HS-27A (cell line): ENCODE measurements around the gene RAI1.

Experiments
- DNase-seq: peaks from one replicate; pipeline ENCODE4 v3.0.0-alpha.2; 2012; ENCODE audit warnings: low read depth, missing footprints

Gene RAI1

GRCh38 chr17:17716837-17717523 is 35.7 kb downstream of the RAI1 start:
- DNase-seq: no peak

GRCh38 chr17:17718251-17718650 is 37.0 kb downstream of the RAI1 start:
- DNase-seq: no peak

- DNase-seq: no peak
Measured at GRCh38 chr17:17719199-17719940, 38.1 kb downstream of the RAI1 start.

- DNase-seq: no peak
Measured at GRCh38 chr17:17719966-17720543, 38.8 kb downstream of the RAI1 start.

GRCh38 chr17:17721140-17721668 is 39.9 kb downstream of the RAI1 start:
- DNase-seq: no peak

GRCh38 chr17:17722081-17722905 is 41.0 kb downstream of the RAI1 start:
- DNase-seq: no peak

GRCh38 chr17:17722906-17723353 is 41.7 kb downstream of the RAI1 start:
- no peak for DNase-seq

GRCh38 chr17:17723354-17724261 is 42.4 kb downstream of the RAI1 start:
- no peak for DNase-seq

GRCh38 chr17:17724307-17725010 is 43.2 kb downstream of the RAI1 start:
- no peak for DNase-seq

GRCh38 chr17:17725011-17725751 is 43.9 kb downstream of the RAI1 start:
- no peak for DNase-seq

- DNase-seq: no peak
Measured at GRCh38 chr17:17725752-17726457, 44.6 kb downstream of the RAI1 start.

- no peak for DNase-seq
Measured at GRCh38 chr17:17726458-17727060, 45.3 kb downstream of the RAI1 start.

- DNase-seq: no peak
Measured at GRCh38 chr17:17727111-17727659, 45.9 kb downstream of the RAI1 start.

GRCh38 chr17:17728146-17728545 is 46.9 kb downstream of the RAI1 start:
- no peak for DNase-seq

GRCh38 chr17:17728550-17729251 is 47.4 kb downstream of the RAI1 start:
- DNase-seq: no peak

- DNase-seq: no peak
Measured at GRCh38 chr17:17729620-17730249, 48.5 kb downstream of the RAI1 start.
